SU-DHL-6 (cell line): ENCODE data around the gene RAB31.

Source experiments
- H2AFZ ChIP-seq: fragments of 200-600 bp; sonication (generic); 2 replicates; pipeline ENCODE4 v1.6.1; 2014; ENCODE audit warnings: low read depth, mild to moderate bottlenecking, moderate library complexity, mixed read lengths, antibody characterized with exemption, low read length; ENCODE audit not compliant: severe bottlenecking
- H3F3A ChIP-seq: fragments of 200-600 bp; shearing (Covaris generic); 2 replicates; pipeline ENCODE4 v1.6.0; 2016; ENCODE audit warnings: antibody characterized with exemption, mild to moderate bottlenecking; ENCODE audit not compliant: insufficient read depth
- H3K27ac ChIP-seq: fragments of 200-600 bp; sonication (generic); 2 replicates; pipeline ENCODE4 v1.5.1; 2016; ENCODE audit warnings: low read depth, mild to moderate bottlenecking, low read length, moderate library complexity, mixed read lengths
- H3K27me3 ChIP-seq: fragments of 200-600 bp; sonication (generic), shearing (Covaris generic); 2 replicates; pipeline ENCODE4 v1.6.0; 2014; ENCODE audit warnings: mild to moderate bottlenecking, low read length
- H3K36me3 ChIP-seq: fragments of 200-600 bp; sonication (generic); 2 replicates; pipeline ENCODE4 v1.6.1; 2014; ENCODE audit warnings: mild to moderate bottlenecking, low read length, mixed read lengths
- H3K4me2 ChIP-seq: fragments of 300-600, 200-600 bp; shearing (Covaris generic), sonication (generic); 2 replicates; pipeline ENCODE4 v1.6.0; 2014; ENCODE audit warnings: low read length, low read depth, mild to moderate bottlenecking; ENCODE audit not compliant: poor library complexity, severe bottlenecking
- H3K4me3 ChIP-seq: fragments of 200-600 bp; sonication (generic); 2 replicates; pipeline ENCODE4 v1.5.1; 2014; ENCODE audit warnings: antibody characterized with exemption, low read length, mild to moderate bottlenecking, mixed read lengths; ENCODE audit not compliant: insufficient read depth, poor library complexity, severe bottlenecking
- H3K79me2 ChIP-seq: fragments of 200-600 bp; sonication (generic); 2 replicates; pipeline ENCODE4 v1.6.1; 2014; ENCODE audit warnings: mild to moderate bottlenecking, low read length, moderate library complexity; ENCODE audit not compliant: insufficient read depth
- H3K9ac ChIP-seq: fragments of 200-600 bp; sonication (generic); 2 replicates; pipeline ENCODE4 v1.7.0; 2014; ENCODE audit warnings: mild to moderate bottlenecking, low read length
- H3K9me2 ChIP-seq: fragments of 200-600 bp; sonication (generic); replicated peaks from 2 replicates; pipeline ENCODE4 v1.6.1; 2014; ENCODE audit warnings: low read length; ENCODE audit not compliant: insufficient read depth
- H3K9me3 ChIP-seq: fragments of 200-600 bp; sonication (generic); 2 replicates; pipeline ENCODE4 v1.6.1; 2014; ENCODE audit warnings: low read length, mixed read lengths; ENCODE audit not compliant: insufficient read depth
- H4K20me1 ChIP-seq: fragments of 200-600 bp; sonication (generic); 2 replicates; pipeline ENCODE4 v1.6.1; 2014; ENCODE audit warnings: low read depth, mild to moderate bottlenecking, antibody characterized with exemption, low read length, moderate library complexity, mixed read lengths
- EZH2phosphoT487 ChIP-seq: fragments of 200-600 bp; sonication (generic), shearing (Covaris generic); conservative IDR thresholded peaks from 2 replicates; pipeline ENCODE4 v1.6.1; 2018; ENCODE audit warnings: mild to moderate bottlenecking, antibody characterized with exemption, low read length, moderate library complexity, mixed read lengths
- TF ChIP-seq, protein P1 (sequence below): fragments of 200-600 bp; sonication (generic); IDR thresholded peaks from one replicate; pipeline ENCODE4 v1.5.1; 2017; ENCODE audit warnings: antibody characterized with exemption, mild to moderate bottlenecking, low read length, moderate library complexity; ENCODE audit not compliant: insufficient read depth, poor library complexity, severe bottlenecking

The RAB31 gene

DNA sequence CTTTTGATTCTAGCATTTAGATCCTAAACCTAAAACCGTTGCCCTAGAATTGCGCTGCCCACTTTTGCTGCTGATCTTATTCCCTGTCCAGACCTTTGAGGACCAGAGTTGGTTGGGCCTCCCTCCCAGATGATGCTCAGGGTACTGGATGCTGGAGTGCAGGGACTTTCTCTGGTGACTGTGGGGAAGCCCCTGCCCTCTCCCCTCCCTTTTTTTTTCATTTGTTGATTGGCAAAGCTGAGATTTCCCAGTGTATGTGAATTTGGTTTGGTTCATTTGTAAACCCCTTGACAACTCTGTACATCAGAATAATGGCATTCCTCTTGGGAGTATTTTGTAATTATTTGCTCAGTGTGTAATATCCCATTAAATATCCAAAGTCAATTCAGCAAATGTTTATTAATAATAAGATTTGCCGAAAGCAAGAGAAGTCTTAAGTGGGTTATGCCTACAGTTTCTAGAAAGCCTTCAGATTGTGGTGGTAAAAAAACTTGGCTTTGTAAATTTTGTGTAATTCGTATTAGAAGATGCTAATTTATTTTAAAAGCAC, 28.3 kb downstream of the RAB31 start:
- Histone ChIP-seq H3K4me3 (no peak overlapping the region), H3K4me2 (no peak overlapping the region), H3K27me3 (no peaks in the 10 kb centered on the region), H4K20me1 (no peaks in the 10 kb centered on the region), H3K36me3 (no peaks in the 10 kb centered on the region), H3K27ac (no peak overlapping the region), H3K79me2 (no peaks in the 10 kb centered on the region), H3K9me2 (no peaks in the 10 kb centered on the region), H3K9me3 (no peaks in the 10 kb centered on the region), H3F3A (no peaks in the 10 kb centered on the region), H2AFZ (no peak overlapping the region), H3K9ac (no peak overlapping the region)
- TF ChIP-seq, protein P1, sequence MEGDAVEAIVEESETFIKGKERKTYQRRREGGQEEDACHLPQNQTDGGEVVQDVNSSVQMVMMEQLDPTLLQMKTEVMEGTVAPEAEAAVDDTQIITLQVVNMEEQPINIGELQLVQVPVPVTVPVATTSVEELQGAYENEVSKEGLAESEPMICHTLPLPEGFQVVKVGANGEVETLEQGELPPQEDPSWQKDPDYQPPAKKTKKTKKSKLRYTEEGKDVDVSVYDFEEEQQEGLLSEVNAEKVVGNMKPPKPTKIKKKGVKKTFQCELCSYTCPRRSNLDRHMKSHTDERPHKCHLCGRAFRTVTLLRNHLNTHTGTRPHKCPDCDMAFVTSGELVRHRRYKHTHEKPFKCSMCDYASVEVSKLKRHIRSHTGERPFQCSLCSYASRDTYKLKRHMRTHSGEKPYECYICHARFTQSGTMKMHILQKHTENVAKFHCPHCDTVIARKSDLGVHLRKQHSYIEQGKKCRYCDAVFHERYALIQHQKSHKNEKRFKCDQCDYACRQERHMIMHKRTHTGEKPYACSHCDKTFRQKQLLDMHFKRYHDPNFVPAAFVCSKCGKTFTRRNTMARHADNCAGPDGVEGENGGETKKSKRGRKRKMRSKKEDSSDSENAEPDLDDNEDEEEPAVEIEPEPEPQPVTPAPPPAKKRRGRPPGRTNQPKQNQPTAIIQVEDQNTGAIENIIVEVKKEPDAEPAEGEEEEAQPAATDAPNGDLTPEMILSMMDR: no peak
- no peak for TF ChIP-seq EZH2phosphoT487

DNA sequence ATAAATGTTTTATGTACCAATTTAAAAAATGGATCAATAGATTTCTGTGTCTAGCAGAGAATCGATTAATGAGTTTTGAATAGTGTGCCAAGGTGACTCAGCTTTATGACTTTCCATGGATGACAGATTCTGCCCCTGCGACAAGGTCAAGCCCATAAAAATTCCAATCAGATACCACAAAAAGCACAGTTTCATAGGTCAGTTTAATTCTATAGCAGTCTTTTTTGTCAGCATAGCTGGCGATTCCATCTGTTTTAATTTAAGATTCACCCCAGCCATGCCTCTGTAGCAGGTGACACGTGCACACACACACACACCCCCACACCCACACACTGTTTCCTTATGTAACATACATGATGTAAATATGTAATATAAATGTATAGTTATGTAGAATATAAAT, 28.9 kb downstream of the RAB31 start:
- H3K9me2 ChIP-seq: no peaks in the 10 kb centered on the region
- H4K20me1 ChIP-seq: no peaks in the 10 kb centered on the region
- H3K9ac ChIP-seq: no peak overlapping the region
- no peak for TF ChIP-seq EZH2phosphoT487
- TF ChIP-seq, protein P1: no peak
- no peak overlapping the region for H3K4me2 ChIP-seq
- H3K27me3 ChIP-seq: no peaks in the 10 kb centered on the region
- H3K36me3 ChIP-seq: no peaks in the 10 kb centered on the region
- no peak overlapping the region for H3K27ac ChIP-seq
- no peaks in the 10 kb centered on the region for H3F3A ChIP-seq
- no peak overlapping the region for H3K4me3 ChIP-seq
- H3K9me3 ChIP-seq: no peaks in the 10 kb centered on the region
- H3K79me2 ChIP-seq: no peaks in the 10 kb centered on the region
- H2AFZ ChIP-seq: no peak overlapping the region

DNA sequence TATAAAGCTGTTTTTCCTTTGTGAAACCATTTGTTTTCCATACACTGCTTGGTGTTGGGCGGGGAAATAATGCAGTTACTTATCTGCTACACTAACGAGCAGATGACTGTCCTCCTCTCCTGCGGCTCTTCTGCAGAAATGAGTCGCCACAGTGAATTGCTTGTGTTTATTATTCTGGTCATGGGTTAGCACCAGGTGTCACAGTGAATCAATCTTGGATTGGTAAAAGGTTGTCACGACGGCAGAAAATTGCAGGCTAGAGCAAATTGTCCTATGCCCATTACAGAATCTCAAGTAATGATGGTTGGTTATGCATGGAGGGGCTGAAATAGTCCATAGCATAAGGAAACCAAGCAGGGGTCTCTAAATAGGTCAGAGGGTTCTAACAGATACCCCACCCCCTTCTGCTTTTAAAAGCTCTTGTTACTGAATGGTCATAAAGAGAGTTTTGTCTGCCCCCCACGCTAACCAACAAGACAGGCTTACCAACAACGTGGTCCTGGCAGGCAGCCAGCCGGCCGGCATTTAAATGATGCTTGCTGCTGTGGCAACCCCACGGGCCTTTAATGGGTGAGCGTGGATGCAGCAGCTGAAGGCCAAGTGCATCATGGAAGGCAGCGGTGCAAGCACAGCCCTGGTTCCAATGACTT, 29.5 kb downstream of the RAB31 start:
- Histone ChIP-seq H3K4me2 (no peak overlapping the region), H4K20me1 (no peaks in the 10 kb centered on the region), H3K9me3 (no peaks in the 10 kb centered on the region), H3K9me2 (no peaks in the 10 kb centered on the region), H3K27ac (no peak overlapping the region), H3K36me3 (no peaks in the 10 kb centered on the region), H3K9ac (no peak overlapping the region), H3K4me3 (no peak overlapping the region), H2AFZ (no peak overlapping the region), H3F3A (no peaks in the 10 kb centered on the region), H3K79me2 (no peaks in the 10 kb centered on the region), H3K27me3 (no peaks in the 10 kb centered on the region)
- TF ChIP-seq EZH2phosphoT487: no peak
- TF ChIP-seq, protein P1: no peak
